HepG2 (cell line): Measurements from ENCODE around the gene ZNF318.
"Not testable (repeated sequence)": the region's sequence is repeated elsewhere in the genome, so short reads cannot be mapped to it uniquely, and the experiment has no call there.

Source experiments
- CENPBD1 ChIP-seq: sonication (generic); formaldehyde crosslinking; IDR thresholded peaks from 2 replicates; pipeline ENCODE4 v1.8.0; 2022; ENCODE audit warnings: missing genetic modification reagents, low read depth, mild to moderate bottlenecking, borderline replicate concordance
- CREB1 ChIP-seq, 2 experiments: fragments of 450-650 bp in 1 of 2; IDR thresholded peaks; 2 replicates each; pipeline ENCODE4 v1.6.1; 2016 to 2017; ENCODE audit warnings: control low read depth in 1 of 2, mild to moderate bottlenecking in 1 of 2, missing compliant biosample characterization in 1 of 2, missing genetic modification characterization in 1 of 2
- NCOR1 ChIP-seq: fragments of 200-600 bp; sonication (generic); IDR thresholded peaks from 2 replicates; pipeline ENCODE4 v1.7.0; 2017; ENCODE audit warnings: antibody characterized with exemption, low read length, borderline replicate concordance
- REPIN1 ChIP-seq: sonication (generic); formaldehyde crosslinking; IDR thresholded peaks from 2 replicates; pipeline ENCODE4 v1.8.0; 2022; ENCODE audit warnings: missing genetic modification reagents, low read depth, mild to moderate bottlenecking, borderline replicate concordance

GRCh38 chr6:43415275-43415674 lies 45.8 kb upstream of the ZNF318 start:
- TF ChIP-seq REPIN1 (CRISPR knock-in tag); CREB1 (CRISPR knock-in tag; IDR thresholded peaks at IDR 0.05); CENPBD1; NCOR1: not testable (repeated sequence)
- TF ChIP-seq CREB1 (IDR thresholded peaks at IDR 0.05), result peak; percentile 97
